Stimulated activated CD8-positive, alpha-beta memory T cell treated with anti-CD3 and anti-CD28 coated beads, Interleukin-7, amount 100 ng/mL, for 4 hours (primary cell): ENCODE measurements around the gene SALL4.
"Not testable (repeated sequence)": the region's sequence is repeated elsewhere in the genome, so short reads cannot be mapped to it uniquely, and the experiment has no call there.

Experiments used
- DNase-seq, 2 donors: peaks; one replicate each; pipeline ENCODE4 v3.0.0-alpha.2; 2020; ENCODE audit warnings: low read depth in 2 of 2

The SALL4 gene

DNA sequence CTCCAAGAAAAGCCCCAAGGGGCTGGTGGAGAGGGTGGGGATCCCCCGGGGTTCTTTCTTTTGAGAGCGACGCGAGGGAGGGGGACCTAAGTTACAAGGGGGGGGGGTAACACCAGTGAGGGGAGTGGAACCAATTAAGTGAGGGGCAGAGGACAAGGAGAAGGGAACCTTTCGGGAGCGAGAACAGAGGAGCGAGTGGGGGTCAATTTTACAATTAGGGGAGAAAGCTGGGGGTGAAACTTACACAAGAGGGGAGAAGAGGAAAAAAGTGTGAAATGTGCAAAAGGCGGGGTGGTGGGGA lies 548 bp downstream of the SALL4 start:
- no peak for DNase-seq

DNA sequence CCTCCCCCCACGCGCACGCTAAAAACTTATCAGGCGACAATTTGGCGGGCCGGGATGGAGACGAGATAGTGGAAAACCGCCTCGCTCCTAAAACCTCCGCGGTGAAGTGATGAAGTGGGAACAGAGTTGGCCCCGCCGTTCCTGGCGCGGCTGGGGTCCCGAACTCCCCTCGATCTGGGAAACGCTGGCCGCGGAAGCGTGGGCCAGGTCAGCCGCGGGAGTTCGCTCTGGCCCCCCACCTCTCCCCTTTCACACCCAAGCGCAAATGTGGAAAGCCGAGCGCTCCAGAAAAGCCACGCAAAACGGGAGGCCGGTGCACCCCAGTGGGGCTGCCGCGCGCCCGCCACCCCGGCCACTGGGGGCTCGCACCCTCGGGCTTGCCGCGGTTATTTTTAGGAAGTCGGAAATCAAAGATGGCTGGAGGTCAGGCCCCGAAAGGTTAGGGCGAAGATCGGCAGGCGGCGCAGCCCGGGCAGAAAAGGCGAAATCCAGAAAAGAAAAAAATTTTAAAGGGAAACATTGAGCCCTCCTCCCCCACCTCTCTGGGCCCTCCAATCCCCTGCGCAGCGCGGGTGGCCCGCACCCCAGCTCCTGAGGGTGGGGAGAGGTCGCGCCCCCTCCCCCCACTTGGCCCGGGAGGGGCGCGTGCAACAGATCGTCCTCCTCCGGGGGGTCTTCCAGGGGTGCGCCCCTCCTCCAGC lies 1.0 kb downstream of the SALL4 start:
- DNase-seq: no peak

DNA sequence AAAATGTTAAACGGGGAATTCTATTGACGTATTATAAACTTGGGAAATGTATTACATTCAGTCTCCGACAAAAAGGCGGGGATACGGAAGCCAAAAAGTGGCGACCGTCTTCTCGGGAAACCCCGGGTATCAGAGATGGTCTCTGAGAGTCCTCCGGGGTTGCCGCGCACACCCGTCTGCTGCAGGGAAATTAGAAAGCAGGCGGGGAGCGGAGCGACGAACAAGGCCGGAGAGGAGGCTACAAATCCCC lies 1.5 kb downstream of the SALL4 start:
- no peak for DNase-seq

DNA sequence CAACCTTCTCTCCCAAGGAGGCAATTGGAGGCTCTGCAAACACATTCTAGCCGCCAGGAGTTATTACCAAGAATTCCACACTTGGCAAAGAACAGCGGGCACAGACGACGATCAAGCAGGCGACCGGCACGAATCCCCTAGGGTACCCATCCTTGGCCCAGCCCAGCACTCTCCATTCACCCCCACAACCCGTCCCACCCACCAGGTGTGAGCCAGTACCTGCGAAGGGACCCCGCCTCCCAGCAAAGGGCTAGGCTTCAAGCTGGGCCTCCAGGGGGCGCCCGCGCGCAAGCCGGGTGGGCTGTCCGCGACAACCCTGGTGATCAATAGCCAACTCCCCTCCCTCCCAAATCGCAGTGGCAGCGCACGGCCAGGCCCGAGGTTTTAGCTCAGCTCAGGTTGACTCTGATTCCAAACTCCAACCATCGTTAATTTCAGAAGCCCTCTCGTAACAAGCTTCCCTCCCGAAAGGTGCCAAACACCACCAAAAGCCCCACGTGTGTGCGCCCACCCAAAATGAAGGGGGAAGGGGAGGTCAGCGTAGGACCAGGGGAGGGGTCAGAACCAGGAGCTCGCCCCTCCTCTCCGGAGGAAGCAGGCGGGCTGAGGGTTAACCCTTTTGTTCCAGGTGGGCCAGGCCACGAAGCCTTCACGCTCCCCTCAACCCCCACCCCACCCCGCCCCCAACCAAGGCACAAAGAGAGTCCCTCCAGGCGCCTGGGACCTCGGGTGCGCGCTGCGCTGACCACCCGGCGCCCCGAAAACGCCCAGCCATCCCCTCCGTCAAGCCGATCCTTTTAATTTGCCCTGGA lies 2.1 kb downstream of the SALL4 start:
- DNase-seq: peak; percentile 21 to 26

DNA sequence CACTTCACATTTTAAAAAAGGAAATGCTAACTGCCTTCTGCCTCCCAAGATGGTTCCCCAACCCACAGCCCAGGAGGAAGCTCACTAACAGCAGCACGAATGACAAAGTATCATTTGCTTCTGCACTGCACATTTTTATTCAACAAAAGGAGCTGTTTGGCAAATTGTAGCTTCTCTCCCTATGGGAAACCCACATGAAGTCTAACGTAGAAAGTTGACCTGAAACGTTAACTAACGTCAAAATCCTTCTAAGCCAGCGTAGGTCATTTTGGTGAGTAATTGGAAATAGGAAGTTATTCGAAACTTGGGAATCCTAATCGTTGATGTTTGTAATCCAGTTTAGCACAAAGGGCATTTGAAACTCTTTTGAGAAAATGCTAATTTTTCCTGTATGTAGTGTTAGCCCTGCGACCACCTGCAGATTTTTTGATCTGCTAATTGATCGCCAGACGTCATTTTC lies 2.9 kb downstream of the SALL4 start:
- no peak for DNase-seq

DNA sequence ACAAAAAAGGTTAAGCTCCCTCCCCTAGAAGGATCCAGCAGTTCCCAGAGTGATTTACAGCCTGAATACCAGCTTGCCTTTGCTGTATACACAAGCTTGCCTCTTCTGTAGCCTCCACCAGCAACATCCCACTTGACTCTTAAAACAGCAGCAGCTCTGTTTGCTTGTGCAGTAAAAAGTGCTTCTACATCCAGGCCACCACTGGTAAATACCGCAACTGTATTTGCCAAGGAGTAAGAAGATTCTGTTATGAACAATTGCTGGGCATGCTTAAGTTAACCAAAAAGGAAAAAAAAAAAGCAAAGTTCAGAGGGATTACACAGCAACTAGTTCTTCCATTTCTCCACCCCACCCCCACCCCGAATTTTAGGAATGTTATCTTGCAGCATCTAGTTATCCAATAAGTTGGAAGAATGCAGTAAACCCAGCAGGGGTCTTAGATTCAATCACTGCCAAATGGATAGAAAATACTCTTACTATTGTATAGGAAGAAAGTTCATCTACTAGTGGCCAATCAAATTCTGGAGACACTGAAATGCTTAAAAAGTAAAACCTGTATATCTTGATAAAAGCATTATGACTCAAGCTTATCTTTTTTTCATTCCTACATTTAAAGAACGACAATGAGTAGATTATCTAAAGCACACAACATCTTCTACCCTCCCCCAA lies 4.8 kb downstream of the SALL4 start:
- DNase-seq: no peak

DNA sequence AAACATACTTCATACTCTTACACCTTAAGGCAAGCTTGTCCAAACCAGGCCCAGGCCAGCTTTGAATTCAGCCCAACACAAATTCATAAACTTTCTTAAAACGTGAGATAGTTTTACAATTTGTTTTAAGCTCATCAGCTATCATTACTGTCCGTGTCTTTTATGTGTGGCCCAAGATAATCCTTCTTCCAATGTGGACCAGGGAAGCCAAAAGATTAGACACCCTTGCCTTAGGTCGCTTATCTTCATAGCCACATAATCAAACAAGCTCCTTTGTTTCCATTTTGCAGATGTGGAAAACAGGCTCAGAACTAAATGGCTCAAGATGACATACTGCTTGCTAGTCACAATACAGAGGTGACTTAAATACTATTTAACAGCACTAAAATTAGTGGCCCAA lies 6.0 kb downstream of the SALL4 start:
- DNase-seq: no peak

DNA sequence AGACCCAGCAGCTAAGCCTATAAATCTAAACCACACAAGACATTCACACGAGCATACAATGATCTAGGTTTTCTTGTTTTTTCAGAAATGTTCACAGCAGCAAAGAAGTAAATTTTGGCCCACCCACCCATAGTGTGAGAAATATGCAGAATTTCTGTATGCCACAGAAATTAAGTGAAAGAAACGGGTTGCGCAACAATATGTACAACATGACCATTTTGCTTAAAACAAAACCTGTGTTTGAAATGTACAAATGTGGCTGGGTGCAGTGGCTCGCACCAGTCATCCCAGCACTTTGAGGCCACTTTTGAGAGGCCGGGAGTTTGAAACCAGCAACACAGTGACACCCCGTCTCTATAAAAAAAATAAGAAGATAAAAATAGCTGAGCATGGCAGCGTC lies 9.4 kb downstream of the SALL4 start:
- no peak for DNase-seq

DNA sequence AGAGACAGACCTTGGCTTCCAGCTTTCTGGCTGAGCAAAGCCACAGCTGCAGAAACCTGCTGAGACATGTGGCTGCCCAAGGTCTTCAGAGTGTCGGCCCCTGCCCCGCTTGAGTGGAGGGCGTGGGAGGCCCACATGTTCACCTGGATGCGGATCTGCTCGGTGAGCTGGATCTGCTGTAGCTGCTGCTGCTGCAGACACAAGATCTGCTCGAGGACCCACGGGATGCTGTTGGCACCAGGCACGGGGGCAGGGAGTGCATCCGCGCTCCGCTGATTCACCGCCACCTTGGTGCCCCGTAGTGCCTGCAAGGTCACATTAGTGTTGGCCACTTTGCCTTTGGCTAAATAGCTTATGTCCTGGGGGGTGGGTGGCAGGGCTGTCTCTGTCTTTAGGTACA lies 10.7 kb downstream of the SALL4 start:
- DNase-seq: no peak

DNA sequence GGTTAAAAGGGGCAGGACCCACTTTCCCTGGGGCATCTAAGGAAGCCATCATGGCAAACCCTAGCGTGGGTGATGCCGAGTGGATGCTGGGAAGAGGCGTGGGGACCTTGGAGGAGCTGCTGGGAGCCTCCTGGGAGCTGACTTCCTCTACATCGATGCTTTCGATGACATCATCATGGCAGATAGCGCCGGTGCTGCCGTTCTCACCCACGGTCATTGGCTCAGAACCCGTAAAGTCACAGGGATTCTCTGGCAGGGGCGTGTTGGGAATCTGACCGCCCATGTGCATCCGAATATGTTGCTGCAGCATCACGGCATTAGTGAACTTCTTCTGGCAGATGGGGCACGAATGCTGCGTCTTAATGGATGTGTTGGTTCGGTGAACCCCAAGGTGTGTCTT lies 12.1 kb downstream of the SALL4 start:
- DNase-seq: no peak

DNA sequence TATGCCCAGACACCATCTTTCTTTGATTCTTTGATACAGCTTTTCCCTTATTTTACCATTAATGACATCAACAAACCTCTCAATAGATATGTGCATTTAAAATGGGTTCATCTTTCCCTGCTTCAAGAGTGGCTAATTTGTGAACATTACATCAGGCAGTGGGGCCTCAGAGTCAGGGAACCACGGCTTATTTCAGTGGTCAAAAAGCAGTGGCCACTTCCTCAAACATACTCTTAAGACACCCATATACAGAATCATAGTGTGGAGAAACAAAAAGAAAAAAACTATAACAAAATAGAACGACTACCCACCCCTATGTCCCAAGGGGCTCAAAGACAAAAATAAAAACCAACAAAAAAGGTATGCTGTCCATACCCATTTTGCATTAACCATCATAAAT lies 12.9 kb downstream of the SALL4 start:
- DNase-seq: no peak

DNA sequence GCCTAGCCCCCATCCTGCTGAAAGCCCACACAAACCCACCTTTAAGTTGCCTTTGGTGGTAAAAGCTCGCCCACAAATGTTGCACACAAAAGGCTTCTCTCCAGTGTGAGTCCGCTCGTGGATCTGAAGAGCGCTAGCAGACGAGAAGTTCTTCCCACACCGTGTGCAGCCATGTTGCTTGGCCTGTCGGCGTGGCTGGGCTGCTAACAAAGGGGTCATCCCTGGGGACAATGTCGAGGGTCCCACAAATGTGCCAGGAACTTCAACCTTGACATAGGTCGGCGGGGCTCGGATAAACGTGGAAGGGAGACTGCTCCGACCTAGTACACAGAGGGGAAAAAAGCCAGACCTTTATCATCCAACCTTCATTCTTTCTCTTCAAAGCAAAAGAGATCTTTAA lies 13.5 kb downstream of the SALL4 start:
- no peak for DNase-seq

DNA sequence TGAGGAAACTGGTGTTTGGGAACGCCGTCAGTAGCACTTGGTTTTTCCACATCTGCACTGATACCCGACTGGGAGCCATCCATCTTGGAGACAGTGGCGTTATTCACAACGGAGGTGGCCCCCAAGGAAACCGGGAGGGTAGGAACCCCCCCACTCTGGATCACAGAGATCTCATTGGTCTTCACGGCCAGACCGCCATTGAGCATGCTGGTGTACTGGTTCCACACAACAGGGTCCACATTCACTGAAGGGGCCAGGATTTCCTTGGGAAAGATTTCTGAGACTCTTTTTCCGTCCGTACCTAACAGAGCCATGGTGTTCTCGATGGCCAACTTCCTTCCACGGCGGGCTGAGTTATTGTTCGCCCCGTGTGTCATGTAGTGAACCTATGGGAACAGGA lies 18.0 kb downstream of the SALL4 start:
- no peak for DNase-seq

DNA sequence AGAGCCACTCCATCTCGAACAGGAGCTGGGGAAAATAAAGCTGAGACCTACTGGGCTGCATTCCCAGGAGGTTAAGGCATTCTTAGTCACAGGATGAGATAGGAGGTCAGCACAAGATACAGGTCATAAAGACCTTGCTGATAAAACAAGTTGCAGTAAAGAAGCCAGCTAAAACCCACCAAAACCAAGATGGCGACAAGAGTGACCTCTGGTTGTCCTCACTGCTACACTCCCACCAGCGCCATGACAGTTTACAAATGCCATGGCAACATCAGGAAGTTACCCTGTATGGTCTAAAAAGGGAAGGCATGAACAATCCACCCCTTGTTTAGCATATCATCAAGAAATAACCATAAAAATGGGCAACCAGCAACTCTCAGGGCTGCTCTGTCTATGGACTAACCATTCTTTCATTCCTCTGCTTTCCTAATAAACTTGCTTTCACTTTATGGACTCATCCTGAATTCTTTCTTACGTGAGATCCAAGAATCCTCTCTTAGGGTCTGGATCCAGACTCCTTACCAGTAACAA lies 24.0 kb downstream of the SALL4 start:
- DNase-seq: not testable (repeated sequence)

DNA sequence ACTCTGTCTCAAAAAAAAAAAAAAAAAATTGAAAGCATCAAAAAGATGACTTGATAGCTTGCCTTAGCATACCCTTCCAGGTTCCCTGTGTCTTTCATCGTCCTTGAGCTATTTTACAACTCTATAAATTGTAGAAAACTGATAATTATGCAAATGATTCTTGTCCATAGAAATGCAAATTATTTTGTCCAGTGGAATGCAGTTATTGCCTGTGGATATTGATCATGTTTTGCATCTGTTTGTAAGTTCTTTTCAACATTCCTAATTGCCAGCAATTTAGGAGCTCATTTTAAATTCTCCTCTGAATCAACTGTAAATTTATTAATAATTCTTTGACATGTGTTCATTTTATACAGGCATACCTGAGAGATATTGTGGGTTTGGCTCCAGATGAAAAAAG lies 27.1 kb downstream of the SALL4 start:
- DNase-seq: no peak

DNA sequence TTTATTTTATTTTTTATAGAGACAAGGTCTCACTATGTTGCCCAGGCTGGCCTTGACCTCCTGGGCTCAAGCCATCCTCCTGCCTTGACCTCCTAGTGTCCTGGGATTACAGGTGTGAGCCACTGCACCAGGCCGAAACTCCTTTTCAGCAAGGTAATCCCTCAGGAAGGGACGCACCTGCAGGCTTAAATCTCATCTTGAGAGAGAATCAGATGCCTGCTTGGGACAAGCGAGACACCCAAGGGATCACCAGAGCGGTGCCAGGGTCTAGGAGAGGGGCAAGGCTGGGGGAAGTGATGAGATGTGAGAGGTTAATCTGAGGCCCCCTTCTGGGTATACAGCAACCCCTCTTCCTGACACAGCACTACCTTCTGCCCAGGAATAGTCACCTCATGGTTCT lies 30.1 kb downstream of the SALL4 start:
- DNase-seq: no peak

DNA sequence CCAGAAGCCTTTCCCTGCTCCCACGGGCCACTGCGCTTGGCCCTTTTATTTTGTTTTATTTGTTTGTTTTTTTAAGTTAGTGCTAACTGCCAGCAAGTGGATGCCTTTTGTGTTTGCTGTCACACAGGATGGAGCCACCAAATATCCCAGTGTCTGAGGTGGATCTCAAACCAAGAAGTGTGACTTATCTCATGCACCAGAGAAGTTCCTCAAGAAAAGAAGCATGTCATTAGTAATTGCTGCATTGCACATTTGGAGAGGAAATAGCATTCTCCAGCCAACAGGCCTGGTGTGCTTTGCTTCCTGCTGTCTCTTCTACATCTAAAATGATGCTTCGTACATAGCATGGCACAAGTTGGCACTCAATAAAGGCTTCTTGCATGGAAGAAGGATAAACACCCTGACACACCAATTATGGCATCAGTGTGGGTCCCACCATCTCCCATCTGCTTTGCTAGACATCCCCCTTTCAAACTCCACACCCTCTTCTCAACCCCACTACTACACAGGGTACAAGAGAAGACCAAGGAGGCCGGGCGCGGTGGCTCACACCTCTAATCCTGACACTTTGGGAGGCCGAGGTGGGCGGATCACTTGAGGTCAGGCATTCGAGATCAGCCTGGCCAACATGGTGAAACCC lies 32.2 kb downstream of the SALL4 start:
- no peak for DNase-seq

DNA sequence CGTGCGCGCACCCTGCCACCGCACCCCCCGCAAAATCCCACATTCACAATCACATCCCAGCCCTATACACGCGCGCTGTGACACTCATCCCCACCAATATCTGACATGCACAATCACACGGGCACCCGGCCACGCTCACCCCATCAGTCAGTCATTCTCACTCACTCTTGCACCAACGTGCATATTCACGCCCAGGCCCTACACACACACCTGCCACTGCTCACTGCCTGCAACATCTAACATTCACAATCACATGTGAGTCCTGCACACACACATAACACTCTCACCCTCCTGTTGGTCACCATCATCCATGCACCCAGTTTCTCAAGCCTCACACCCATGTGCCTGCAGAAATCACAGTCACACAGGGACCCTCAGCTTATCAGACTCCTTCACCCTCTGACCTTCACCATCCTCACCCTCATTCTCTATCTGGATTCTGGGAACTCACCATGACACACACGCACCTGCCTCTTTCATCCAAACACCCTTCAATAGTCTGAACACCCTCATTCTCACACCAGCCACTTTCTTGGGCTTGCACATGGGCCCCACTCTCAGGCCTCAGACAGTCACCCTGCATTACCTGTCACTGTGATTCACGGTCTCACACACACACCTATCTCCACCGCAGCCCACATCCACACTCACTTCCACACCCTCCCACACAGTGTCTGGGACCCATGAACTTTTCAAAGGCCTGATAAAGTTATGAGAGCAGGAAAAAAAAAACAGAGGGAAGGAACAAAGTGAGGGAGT lies 33.4 kb downstream of the SALL4 start:
- DNase-seq: no peak

DNA sequence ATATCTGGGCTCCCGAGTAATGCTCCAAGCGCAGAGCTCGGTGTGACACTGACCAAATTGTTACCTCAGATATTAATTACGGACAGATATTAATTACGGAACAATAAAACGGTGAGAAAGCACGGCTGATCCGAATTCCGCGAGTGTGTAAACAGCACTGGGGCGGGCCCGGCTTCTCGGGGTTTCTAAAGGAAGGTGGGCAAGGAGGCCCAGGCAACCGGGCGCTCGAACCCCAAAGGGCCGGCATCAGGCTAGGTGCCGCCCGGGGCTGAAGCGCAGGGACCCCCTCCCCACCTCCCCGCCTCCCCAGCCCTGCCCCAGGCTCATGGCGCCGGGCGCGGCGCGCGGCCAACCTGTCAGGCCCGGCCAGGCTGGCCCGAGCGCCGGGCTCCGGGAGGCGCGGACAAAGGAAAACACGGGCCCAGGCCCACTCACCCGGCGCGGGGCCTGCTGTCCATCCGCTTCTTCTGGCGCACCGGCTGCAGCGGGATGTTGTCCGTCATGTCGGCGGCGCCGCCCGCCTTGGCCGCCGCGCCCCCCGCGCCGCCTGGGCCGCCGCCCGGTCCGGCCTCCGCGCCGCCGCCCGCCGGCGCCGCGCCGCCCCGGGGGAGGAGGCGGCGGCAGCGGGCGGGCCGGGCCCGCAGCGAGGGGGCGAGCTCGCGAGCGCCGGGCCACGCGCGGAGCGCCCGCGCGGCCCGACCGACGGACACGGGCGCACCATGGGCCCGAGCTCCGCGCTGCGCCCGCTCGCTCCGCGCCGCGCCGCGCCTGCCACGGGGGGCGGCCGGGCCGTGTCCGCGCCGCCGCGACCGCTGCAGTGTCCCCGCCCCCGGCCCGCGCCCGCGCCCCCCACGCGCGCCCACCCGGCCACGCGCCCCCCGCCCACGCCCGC lies 34.2 kb downstream of the SALL4 start, which contains the start of gene ATP9A:
ATP9A (minus strand) TSS at position 524 of the 892 bp plus-strand sequence; CDS start at position 503, 21 bp downstream.
- no peak for DNase-seq

DNA sequence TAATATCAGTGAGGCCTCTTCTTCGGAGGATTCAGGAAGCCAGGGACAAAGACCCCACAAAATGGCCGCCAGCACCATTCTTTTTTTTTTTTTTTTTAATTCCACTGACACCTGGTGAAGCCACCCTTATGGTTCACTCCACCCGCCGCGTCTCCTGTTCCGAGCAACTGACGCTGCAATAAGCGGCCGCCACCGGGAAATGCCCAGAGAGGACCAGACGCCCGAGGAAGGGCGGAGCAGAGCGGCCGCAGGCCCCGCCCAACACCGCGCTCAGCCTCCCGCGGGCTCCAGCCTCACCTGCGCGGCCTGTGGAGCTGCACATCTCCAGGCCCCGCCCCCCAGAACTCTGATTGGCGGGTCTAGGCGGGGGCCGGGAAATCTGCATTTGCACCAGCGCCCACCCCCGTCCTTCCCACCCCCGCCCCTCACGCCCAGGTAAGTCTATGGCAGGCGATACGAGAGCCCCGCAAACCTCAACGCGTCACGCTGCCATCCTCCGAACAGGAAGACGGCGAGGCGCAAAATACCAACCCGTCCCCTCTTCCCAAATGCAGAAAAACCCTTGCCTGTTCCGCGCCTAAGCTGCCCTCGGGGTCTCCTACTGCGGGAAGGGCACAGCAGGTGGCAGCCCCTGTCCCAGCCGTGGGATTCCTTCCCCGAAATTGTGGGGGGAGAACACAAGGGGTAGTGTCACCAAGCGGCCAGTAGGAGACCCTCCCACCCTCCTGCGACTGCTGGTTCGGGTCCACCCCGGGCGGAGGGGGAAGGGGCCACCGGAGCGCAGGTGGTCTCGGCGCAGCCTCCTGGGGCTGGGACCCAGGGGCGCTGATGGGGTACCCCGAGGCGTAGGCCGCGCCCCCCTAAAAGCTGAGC lies 35.1 kb downstream of the SALL4 start:
- peak in 1 of 2 donors; percentile 52 for DNase-seq
